SK-N-SH treated with all-trans-retinoic acid at 6 μM for 48 hours (cell line): Measurements from ENCODE around the gene ADARB2.

Experiments used
- ATAC-seq: fragments of 200-7000 bp; cut with Tn5 transposase; 3 replicates; pipeline ENCODE4 v1.9.1; 2020; ENCODE audit warnings: mild to moderate bottlenecking, moderate library complexity
- BACH2 ChIP-seq: fragments of 250-450 bp; sonication (Bioruptor Pico); IDR thresholded peaks from 2 replicates; pipeline ENCODE4 v1.9.0; 2021; ENCODE audit warnings: mild to moderate bottlenecking, borderline replicate concordance
- ESRRG ChIP-seq: fragments of 250-450 bp; sonication (Bioruptor Pico); IDR thresholded peaks from 2 replicates; pipeline ENCODE4 v1.6.1; 2021; ENCODE audit warnings: mild to moderate bottlenecking
- OSR1 ChIP-seq: fragments of 250-450 bp; sonication (Bioruptor Pico); IDR thresholded peaks from 2 replicates; pipeline ENCODE4 v1.8.0; 2022; ENCODE audit warnings: moderate library complexity, mild to moderate bottlenecking, inconsistent platforms
- PPARA ChIP-seq: fragments of 250-450 bp; sonication (Bioruptor Pico); IDR thresholded peaks from 2 replicates; pipeline ENCODE4 v1.5.0; 2020; ENCODE audit warnings: mild to moderate bottlenecking, borderline replicate concordance
- TCF4 ChIP-seq: fragments of 250-450 bp; sonication (Bioruptor Pico); IDR thresholded peaks from 2 replicates; pipeline ENCODE4 v1.8.0; 2021; ENCODE audit warnings: mild to moderate bottlenecking, moderate library complexity, borderline replicate concordance
- ZFP3 ChIP-seq: fragments of 250-450 bp; sonication (Bioruptor Pico); IDR thresholded peaks from 2 replicates; pipeline ENCODE4 v1.5.0; 2020; ENCODE audit warnings: mild to moderate bottlenecking, moderate library complexity
- ZNF565 ChIP-seq: fragments of 450-650 bp; formaldehyde crosslinking; conservative IDR thresholded peaks from 2 replicates; pipeline ENCODE4 v1.5.0; 2020; ENCODE audit warnings: low read depth, mild to moderate bottlenecking, moderate library complexity
- ZNF8 ChIP-seq: fragments of 450-650 bp; formaldehyde crosslinking; IDR thresholded peaks from 2 replicates; pipeline ENCODE4 v1.5.0; 2020; ENCODE audit warnings: mild to moderate bottlenecking, moderate library complexity
- TF ChIP-seq, protein P1 (sequence below): fragments of 250-450 bp; sonication (Bioruptor Pico); IDR thresholded peaks from 2 replicates; pipeline ENCODE4 v1.8.0; 2020; ENCODE audit warnings: mild to moderate bottlenecking, moderate library complexity, borderline replicate concordance
- TF ChIP-seq, protein P2 (sequence below): fragments of 250-450 bp; sonication (Bioruptor Pico); IDR thresholded peaks from 2 replicates; pipeline ENCODE4 v1.5.0; 2020; ENCODE audit warnings: mild to moderate bottlenecking, moderate library complexity
- TF ChIP-seq, protein P3 (sequence below): fragments of 250-450 bp; sonication (Bioruptor Pico); IDR thresholded peaks from 2 replicates; pipeline ENCODE4 v1.5.1; 2020; ENCODE audit warnings: low read depth, mild to moderate bottlenecking, moderate library complexity
- TF ChIP-seq, protein P4 (sequence below): fragments of 250-450 bp; sonication (Bioruptor Pico); IDR thresholded peaks from 2 replicates; pipeline ENCODE4 v1.8.0; 2021; ENCODE audit warnings: low read depth, mild to moderate bottlenecking, moderate library complexity, borderline replicate concordance

The ADARB2 gene

DNA sequence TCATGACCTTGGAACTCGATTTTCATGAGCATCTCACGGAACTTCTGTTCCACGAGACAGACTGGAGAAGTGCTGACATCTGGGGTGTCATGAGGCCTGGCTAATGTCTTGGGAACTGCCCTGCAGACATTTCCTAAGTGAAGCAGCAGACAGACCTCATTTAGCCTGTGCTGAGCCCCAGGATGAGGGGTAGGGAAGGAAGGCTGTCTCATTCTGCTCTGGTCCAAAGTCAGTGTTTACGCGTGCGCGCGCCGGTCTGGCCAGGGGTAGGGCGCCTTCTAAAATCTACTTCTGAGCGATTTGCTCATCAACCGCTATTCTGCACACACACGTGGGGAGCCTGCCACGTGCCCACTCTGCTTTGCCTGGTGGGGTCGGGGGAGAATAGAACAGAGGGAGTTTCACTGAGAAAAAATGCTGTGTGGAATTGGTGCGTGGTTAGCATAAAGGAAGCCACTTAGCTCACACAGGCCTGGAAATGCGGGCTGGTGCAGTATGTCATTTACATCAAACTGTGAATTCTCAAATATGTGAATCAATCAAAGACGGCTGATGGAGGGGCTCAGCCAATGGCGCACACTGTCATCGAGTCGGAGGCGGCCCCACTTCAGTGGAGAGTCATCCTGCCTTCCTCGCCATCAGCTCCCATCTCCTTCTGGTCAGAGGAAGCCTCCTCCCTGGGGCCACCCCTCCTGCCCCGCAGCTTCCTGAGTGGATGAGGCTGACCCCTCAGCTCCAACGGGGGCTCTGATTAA, 335.1 kb downstream of the ADARB2 start (continued):
- TF ChIP-seq, protein P1, sequence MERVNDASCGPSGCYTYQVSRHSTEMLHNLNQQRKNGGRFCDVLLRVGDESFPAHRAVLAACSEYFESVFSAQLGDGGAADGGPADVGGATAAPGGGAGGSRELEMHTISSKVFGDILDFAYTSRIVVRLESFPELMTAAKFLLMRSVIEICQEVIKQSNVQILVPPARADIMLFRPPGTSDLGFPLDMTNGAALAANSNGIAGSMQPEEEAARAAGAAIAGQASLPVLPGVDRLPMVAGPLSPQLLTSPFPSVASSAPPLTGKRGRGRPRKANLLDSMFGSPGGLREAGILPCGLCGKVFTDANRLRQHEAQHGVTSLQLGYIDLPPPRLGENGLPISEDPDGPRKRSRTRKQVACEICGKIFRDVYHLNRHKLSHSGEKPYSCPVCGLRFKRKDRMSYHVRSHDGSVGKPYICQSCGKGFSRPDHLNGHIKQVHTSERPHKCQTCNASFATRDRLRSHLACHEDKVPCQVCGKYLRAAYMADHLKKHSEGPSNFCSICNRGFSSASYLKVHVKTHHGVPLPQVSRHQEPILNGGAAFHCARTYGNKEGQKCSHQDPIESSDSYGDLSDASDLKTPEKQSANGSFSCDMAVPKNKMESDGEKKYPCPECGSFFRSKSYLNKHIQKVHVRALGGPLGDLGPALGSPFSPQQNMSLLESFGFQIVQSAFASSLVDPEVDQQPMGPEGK (CRISPR knock-in tag) = no peak
- TF ChIP-seq ZNF565 (CRISPR knock-in tag) (no peak), BACH2 (no peak)

DNA sequence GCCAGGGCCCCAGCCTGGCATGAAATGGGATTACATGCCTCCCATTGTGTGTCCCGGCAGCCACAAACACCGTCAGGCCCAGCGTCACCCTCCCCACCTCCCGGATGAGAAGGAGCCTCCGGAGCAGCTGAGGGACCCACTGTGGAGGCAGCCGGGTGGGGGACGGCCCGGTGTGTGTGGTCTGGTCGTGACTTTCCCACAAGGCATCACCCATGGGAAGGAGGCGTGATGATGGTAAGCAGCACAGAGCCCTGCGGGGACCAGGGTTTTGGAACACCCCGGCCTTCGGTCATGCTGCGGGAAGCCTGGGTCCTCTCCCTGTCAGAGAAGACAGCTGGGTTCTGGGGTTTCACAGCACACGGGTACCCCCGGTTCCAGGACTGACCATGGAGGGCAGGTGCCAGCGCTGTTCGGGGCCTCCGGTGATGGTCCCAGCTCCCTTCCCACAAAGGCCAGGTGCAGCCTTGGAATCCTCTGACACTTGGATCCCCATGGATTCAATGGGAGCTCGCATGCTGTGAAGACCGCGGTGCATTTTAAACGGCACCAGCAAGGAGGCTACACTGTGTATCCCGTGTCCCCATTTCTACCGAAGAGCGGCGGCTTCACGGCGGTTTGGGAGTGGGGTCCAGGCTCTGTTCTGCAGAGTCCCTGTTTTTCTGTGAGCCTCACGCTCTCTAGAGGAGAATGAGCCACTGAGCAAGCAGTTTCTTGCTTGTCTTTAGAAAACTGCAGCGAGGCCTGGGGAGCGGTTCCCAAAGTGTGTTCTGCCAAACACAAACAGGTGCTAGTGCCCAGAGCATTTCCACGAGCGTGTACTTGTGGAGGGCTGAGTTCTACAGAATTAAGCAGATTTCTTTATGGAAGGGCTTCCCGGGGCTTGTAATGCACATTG, 336.0 kb downstream of the ADARB2 start:
- ATAC-seq = no peak

DNA sequence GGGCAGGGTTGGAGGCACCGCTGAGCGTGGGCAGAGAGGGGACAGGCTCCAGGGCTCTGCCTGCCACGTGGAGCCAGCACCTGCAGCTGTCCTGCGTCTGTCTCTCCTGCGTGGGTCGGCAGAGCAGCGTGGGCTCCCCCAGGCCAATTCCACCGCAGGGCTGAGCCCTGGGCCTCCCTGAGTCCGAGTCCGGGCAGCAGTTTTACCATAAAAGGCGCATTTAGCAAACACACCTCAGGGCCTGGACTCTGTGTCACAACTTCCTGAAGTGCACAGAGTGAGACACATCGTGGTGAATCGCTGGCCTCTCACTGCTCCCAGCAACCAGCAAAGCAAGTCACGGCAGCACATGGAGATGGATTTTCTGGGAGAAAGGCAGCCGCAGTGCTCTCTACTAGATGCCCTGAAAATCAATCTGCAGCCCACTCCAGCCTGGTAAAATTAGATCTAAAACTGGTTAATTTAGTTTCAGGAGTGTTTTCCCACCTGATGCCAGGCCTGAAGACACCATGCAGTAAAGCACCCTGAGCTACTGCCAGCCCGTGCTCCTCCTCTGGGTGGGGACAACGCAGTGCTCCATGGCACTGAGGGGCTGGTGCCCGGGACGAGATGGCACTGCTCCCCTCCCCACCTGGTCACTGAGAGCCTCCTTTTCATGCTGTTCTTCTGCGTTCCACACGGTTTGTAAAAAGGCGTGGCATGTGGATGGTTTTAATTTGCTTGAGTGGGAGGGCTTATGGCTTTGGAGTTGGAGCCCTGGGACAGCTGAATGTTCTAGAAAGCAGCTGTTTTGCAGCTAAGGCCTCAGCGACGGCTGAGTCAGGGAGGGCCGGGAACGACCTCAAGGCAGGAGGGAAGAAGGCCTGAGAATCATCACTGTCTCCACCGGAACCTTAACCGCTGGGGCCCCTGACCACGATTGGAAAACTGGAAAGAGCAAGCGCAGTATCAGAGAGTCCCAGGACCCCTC, 336.9 kb downstream of the ADARB2 start:
- no peak for TF ChIP-seq TCF4 (CRISPR knock-in tag)
- TF ChIP-seq, protein P2, sequence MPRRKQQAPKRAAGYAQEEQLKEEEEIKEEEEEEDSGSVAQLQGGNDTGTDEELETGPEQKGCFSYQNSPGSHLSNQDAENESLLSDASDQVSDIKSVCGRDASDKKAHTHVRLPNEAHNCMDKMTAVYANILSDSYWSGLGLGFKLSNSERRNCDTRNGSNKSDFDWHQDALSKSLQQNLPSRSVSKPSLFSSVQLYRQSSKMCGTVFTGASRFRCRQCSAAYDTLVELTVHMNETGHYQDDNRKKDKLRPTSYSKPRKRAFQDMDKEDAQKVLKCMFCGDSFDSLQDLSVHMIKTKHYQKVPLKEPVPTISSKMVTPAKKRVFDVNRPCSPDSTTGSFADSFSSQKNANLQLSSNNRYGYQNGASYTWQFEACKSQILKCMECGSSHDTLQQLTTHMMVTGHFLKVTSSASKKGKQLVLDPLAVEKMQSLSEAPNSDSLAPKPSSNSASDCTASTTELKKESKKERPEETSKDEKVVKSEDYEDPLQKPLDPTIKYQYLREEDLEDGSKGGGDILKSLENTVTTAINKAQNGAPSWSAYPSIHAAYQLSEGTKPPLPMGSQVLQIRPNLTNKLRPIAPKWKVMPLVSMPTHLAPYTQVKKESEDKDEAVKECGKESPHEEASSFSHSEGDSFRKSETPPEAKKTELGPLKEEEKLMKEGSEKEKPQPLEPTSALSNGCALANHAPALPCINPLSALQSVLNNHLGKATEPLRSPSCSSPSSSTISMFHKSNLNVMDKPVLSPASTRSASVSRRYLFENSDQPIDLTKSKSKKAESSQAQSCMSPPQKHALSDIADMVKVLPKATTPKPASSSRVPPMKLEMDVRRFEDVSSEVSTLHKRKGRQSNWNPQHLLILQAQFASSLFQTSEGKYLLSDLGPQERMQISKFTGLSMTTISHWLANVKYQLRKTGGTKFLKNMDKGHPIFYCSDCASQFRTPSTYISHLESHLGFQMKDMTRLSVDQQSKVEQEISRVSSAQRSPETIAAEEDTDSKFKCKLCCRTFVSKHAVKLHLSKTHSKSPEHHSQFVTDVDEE (CRISPR knock-in tag) = no peak
- no peak for TF ChIP-seq ZNF8 (CRISPR knock-in tag)
- no peak for TF ChIP-seq OSR1 (CRISPR knock-in tag)
- no peak for ATAC-seq

More for the DNA sequence above, 336.0 kb downstream of the ADARB2 start:
- TF ChIP-seq PPARA (no peak), OSR1 (CRISPR knock-in tag) (no peak), ZNF8 (CRISPR knock-in tag) (no peak), ZFP3 (CRISPR knock-in tag) (no peak), ESRRG (CRISPR knock-in tag) (no peak)
- TF ChIP-seq, protein P2 (CRISPR knock-in tag) = no peak
- TF ChIP-seq, protein P3, sequence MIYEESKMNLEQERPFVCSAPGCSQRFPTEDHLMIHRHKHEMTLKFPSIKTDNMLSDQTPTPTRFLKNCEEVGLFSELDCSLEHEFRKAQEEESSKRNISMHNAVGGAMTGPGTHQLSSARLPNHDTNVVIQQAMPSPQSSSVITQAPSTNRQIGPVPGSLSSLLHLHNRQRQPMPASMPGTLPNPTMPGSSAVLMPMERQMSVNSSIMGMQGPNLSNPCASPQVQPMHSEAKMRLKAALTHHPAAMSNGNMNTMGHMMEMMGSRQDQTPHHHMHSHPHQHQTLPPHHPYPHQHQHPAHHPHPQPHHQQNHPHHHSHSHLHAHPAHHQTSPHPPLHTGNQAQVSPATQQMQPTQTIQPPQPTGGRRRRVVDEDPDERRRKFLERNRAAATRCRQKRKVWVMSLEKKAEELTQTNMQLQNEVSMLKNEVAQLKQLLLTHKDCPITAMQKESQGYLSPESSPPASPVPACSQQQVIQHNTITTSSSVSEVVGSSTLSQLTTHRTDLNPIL (CRISPR knock-in tag) = no peak
- TF ChIP-seq, protein P4, sequence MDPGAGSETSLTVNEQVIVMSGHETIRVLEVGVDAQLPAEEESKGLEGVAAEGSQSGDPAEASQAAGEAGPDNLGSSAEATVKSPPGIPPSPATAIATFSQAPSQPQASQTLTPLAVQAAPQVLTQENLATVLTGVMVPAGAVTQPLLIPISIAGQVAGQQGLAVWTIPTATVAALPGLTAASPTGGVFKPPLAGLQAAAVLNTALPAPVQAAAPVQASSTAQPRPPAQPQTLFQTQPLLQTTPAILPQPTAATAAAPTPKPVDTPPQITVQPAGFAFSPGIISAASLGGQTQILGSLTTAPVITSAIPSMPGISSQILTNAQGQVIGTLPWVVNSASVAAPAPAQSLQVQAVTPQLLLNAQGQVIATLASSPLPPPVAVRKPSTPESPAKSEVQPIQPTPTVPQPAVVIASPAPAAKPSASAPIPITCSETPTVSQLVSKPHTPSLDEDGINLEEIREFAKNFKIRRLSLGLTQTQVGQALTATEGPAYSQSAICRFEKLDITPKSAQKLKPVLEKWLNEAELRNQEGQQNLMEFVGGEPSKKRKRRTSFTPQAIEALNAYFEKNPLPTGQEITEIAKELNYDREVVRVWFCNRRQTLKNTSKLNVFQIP (CRISPR knock-in tag) = no peak
- TF ChIP-seq, protein P1 (CRISPR knock-in tag) = no peak
